GM18526 (cell line): ENCODE results near the gene BCKDHB.

ENCODE experiments used
- POLR2A ChIP-seq: IDR thresholded peaks from 3 replicates; pipeline ENCODE4 v1.6.1; 2011; ENCODE audit not compliant: insufficient read length; ENCODE audit errors: extremely low read depth

Gene BCKDHB

DNA sequence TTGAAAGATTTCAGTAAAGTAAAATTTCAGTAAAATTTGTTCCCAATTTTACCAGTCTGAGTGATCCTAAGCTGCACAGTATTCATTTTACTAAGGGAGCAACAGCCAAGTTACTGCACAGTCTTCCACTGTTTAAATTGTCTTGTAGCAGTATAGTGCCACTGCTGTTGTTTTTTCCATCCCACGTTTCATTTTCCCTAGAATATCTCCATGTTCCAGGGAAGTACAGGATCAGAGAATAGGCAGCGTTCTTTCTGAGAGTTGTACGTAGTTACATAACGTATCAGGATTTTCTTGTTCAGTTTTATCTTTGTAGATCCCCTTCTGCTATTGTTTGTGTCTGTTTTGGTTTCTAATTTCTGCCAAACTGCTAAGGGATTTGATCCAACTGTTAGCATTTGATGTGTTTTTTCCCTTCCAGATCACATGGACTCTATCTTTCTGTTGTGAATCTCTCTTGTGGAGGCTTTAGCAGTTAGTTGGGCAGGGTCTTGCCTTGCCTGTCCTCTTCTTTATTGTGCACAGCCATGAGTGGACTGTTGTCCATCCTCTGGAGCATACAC is 38.4 kb downstream of the BCKDHB start:
- no peak for TF ChIP-seq POLR2A

DNA sequence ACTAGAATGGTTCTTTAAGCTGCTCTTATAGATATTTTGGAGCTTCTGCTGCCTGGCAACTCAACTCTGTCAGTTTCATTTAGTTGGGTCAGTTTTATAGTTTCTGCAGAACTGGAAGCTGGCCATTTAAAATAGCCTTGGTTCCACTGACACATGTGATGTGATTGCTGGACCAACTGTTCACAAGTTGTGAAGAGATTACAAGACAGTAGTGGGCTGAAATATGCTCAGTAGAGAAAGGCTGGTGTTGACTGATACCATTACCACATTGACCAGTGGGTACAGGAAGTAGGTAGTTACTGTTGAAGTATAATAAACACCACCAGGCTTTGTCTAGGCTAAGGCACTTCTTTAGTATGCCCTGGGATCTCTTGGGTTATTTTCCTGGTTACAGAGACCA is 39.0 kb downstream of the BCKDHB start:
- TF ChIP-seq POLR2A: no peak

DNA sequence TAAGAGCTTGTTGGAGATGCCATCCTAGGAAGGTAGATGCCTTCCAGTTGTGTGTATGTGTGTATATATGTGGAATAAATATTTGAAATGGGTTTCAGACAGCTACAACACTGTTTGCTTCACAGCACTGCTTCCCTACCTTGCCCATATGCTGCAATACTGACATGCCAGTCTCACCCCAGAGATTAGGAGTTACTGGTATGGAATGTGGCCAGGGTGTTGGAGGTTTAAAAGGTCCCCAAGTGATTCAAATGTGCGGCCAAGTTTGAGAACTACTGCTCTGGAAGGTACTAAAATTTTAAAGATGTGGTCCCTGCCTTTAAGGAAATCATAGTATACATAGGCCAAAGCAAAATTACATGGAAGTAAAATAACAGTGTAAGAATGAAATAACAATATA is 39.5 kb downstream of the BCKDHB start:
- TF ChIP-seq POLR2A: no peak

DNA sequence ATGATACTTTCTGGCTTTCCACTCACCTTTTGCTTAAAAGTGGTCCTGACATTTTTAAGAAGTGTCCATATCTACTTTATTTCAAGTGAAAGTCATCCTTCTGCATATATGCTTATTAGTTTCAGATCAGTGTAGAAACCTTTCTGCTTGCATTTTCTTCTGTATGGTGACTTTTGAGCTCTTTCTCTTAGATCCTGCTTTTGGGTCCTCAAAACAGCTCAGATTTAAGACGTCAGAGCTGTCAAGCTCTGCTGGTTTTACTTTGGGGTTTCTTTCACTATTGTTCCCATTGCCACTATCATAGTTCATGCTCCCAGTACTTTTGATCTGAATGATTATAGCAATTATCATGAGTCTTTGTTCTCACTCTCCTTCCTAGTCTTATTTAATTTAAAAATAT is 41.7 kb downstream of the BCKDHB start:
- no peak for TF ChIP-seq POLR2A

DNA sequence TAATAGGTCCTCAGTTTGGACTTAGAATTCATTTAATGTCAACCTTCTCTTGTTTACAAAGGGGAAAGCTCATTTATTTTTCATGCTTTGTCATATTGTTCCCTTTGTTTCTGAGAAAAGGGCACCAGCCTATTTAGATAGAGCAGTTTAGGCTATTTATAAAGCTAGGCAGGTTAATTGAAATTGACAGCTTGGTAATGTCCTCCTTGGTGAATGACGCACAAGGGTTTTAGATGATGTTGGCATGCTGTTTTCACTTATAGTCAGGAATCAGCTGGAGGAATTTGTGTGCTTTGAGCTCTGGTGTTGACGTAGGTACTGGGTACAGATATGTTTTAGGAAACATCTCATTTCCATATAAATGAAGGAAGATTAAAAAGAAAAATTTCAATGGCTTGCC is 45.2 kb downstream of the BCKDHB start:
- no peak for TF ChIP-seq POLR2A

DNA sequence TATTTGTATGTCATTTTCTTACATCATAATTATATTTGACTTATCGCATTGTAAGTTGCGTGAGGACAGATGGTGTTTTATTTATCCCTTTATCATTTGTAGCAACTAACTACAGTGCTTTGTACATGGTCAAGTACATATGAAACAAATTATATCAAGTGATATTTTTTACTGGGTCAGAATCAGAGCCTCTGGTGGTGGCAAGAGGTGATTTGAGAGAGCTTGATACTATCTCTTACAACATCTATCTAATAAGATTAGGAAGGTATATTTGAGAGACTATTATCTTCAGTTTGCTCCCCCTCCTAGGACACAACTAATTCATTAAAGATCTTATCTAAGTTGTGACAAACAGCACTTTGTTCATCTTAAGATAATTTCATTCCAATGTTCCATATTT is 47.7 kb downstream of the BCKDHB start:
- no peak for TF ChIP-seq POLR2A

DNA sequence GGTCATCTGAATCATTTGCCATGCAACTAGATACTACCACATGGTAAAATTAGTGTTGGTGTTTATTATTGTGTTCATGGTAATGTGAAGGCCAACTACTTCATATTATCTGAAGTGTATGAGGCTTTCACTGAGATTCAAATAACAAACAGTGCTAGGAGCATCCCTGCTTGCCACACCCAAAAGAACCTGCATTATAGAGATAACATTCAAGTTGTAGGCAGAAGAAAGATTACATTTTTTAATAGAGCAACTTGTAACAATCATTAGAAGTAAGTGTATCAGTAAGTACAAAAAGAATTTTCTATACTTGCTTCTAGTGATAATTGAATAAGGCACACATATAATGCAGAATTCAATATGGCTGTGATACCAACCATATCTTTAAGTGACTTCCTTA is 49.8 kb downstream of the BCKDHB start:
- TF ChIP-seq POLR2A: no peak

DNA sequence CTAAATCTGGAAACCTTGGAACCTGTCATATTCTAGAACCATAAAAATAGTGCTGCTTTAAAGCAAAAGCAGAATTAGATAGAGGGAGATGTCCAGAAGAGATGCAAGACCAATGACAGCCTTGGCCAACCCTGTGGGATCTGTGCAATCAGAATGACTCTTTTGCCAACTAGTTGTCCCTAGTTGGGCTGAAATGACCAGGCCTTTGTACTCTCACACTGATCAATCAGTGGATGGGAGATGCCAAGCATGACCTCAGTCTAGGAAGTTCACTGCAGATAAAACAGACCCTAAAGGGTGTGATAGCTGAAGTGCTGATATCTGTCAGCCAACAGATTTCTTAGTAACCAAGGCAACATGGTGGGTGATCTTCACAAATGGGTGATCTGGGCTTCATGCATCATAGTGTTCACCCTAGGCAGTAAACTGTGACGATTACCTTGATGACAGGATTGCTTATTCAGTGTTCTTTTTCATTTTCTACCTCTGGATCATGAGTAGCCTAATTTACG is 52.1 kb downstream of the BCKDHB start:
- no peak for TF ChIP-seq POLR2A

DNA sequence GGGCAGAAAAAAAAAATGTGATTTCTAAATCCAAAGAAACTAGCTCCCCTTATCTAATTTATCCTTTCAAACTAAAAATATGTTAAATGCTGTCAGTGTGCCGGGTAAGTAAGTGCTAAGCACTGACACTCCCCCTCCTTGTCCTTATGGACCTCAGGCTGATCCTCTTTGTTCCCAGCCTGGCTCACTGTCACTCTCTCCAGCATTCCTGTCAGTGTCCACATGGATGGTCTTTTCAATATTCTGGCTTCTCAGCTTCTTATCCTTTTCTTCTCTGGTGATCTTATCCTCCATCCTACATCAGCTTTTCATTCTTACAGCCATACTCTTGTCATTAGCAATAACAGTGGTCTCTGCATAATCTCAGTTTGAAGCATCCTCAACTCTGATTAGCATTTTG is 55.0 kb downstream of the BCKDHB start:
- TF ChIP-seq POLR2A: no peak

DNA sequence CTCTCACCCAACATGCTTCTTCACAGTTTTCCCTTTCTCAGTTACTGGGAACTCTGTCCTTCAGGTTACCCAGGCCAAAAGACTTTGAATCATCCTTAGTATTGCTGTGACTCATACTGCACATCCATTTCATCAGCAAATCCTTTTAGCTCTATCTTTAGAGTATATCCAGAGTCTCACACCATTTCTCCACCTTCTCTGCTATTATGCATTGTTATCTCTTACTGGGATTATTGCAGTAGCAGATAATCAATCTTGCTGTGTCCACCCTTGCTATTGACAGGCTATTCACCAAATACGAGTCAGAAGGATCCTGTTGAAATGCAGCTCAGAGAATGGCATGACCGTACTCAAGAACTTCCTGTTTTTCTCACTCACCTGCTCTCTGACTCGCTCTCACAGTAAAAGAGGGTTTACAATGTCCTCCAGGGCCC is 57.3 kb downstream of the BCKDHB start:
- no peak for TF ChIP-seq POLR2A

DNA sequence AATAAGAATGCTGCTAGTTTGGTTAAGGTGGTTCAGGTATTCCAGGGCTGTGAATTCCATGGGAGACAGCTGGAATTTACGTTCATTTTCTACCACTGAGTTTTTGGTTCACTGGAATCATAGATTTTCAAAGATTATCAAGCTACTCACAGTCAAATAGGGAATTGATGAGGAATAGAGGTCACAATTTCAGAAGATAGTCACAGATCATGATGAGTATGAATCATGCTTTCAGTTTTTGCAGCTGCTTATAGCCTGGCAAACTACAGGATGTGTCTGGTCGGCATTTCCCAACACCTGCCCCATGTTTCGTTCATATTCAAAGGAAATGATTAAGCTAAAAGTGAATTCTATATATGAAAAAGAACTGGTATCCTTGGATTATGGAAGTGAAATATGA is 58.7 kb downstream of the BCKDHB start:
- TF ChIP-seq POLR2A: no peak

DNA sequence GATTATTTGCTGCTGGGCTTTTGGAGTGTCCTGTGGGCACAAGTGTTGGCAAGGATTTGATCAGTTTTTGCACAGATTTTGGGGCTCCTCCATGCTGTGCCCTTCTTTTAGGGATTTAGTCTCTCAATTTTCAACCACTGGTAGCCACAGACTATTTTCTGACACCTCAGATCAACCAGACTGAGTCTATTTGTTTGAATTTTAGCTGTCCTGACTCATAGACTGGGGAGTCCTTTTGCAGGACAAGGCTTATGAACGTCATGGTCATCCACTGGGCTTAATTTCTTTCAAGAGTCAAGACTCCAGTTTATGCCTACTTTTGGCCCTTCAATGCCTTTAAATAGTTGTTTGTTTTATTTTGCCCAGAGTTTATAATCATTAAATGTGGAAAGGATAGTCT is 59.3 kb downstream of the BCKDHB start:
- TF ChIP-seq POLR2A: no peak

DNA sequence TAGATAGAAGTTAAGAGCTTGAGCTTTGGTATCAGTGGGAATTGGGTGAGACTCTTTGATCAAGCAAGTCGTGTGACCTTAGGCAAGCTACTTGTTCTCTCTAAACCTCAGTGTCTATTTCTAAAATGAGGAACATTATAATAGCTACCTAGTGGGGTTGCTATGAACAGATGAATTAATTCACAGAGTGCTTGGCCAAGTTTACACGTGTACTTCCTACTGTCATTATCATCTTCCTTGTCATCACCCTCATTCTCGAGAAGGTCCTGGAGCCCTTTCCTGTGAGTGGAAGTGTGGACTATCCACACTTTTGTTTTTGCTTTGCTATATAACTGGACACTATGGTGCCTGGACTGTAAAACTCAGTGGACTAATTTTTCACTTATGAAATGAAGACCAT is 64.0 kb downstream of the BCKDHB start:
- no peak for TF ChIP-seq POLR2A

DNA sequence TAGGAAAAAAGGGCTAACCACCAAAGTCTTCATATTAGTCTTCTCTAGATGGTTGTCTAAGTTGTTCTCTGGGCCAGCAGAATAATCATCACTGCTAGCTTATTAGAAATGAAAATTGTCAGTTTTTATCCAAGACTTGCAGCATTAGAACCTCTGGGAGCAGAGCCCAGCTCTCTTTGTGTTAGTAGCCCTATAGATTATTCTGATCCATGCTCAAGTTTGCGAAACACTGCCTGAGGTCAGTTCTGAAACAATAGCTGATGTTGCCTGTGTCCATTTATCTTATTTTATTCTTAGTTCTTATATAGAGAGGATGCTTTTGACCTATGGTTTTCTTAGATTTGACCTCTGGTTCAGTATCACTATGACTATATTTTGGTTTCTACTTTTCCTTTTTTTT is 66.9 kb downstream of the BCKDHB start:
- no peak for TF ChIP-seq POLR2A

DNA sequence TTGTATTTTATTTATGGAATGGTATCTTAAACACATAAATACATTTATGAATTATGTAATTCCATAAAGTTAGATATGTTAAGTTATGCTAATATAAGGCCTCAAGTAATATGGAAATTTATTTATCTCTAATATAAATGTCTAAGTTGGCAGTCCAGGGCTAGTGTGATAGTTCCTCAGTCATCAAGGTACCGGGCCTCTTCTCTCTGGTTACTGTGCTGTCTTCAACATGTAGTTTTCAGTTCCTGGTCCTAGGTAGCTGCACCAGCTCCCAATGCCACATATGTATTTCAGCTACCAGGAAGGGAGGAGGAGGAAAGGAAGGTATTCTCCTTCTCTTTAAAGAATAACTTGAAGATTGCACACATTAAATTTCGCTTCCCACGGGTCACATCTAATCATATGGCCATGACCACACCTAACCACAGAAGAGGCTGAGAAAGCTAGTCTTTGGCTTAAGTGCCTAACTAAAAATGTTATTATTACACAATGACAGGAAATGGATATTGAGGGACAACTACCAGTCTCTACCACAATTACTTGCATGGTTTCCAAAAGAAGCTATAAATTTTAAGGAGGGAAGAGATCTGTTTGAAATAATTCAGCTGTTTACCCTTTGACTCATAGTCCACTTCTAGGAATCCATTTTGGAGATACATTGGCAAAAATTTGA is 68.6 kb downstream of the BCKDHB start:
- no peak for TF ChIP-seq POLR2A

DNA sequence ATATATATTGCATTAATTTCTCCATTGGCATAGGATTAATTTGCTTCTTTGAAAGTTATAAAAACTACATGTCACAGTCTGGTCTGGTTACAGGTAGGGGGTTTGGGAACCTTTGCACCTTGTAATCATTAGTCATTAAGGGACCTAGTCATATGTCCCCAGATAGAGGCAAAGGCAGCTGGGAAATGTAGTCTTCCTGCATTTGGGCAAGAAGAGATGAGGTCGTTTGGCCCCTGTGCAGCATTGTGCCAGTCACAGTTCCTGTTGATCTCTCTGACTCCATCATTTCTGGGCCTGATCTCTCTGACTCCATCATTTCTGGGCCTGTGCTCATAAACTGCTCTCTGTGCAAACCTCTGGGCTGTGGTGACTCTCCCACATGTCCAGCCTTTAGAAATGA is 73.2 kb downstream of the BCKDHB start:
- no peak for TF ChIP-seq POLR2A
